Suprapubic skin (tissue), 4 donors: ENCODE measurements around the gene EIPR1. TPM values are rescaled to one million over a fixed set of nuclear protein-coding genes. Genes with fewer than 3 reads are reported as not detected.

Source experiments
- DNase-seq, 2 donors: peaks; one replicate each; pipeline ENCODE4 v3.0.0-alpha.2; 2019; ENCODE audit warnings: low spot score in 2 of 2
- H3K27ac ChIP-seq: fragments of 200-600 bp; sonication (generic); one replicate; pipeline ENCODE4 v1.5.1; 2019
- H3K27me3 ChIP-seq: fragments of 200-600 bp; sonication (generic); one replicate; pipeline ENCODE4 v1.5.1; 2019
- H3K36me3 ChIP-seq: fragments of 200-600 bp; sonication (generic); one replicate; pipeline ENCODE4 v1.5.1; 2019
- H3K4me1 ChIP-seq: fragments of 200-600 bp; sonication (generic); one replicate; pipeline ENCODE4 v1.5.1; 2019
- H3K4me3 ChIP-seq: fragments of 200-600 bp; sonication (generic); one replicate; pipeline ENCODE4 v1.5.1; 2019; ENCODE audit warnings: mild to moderate bottlenecking
- H3K9me3 ChIP-seq: fragments of 200-600 bp; sonication (generic); one replicate; pipeline ENCODE4 v1.5.1; 2019
- EP300 ChIP-seq: sonication (generic); formaldehyde crosslinking; IDR thresholded peaks from one replicate; pipeline ENCODE4 v1.6.1; 2017; ENCODE audit warnings: antibody characterized with exemption
- POLR2A ChIP-seq, 2 donors: fragments of 450-650 bp; IDR thresholded peaks; one replicate each; pipeline ENCODE4 v1.6.1; 2017; ENCODE audit warnings: antibody characterized with exemption in 2 of 2, mild to moderate bottlenecking in 2 of 2, moderate library complexity in 2 of 2
- POLR2AphosphoS5 ChIP-seq, 3 donors: sonication (generic); formaldehyde crosslinking; IDR thresholded peaks; one replicate each; pipeline ENCODE4 v1.6.1; 2017; ENCODE audit warnings: antibody characterized with exemption in 3 of 3
- WGBS: methylation state at CpG from one replicate; pipeline ENCODE4 v1.1.5; 2018; 5-methylcytosine and 5-hydroxymethylcytosine counted together
- total RNA-seq, 4 donors: library from RNA; depleted of rRNA; stranded (reverse); fragments of >200 nt; gene quantifications; one replicate each; pipeline ENCODE4 v1.1.0, GENCODE V29; 2016
- TF ChIP-seq, protein P1 (sequence below), 2 donors: fragments of 200-600 bp in 1 of 2; fragments of 450-650 bp in 1 of 2; sonication (generic) in 1 of 2; IDR thresholded peaks; one replicate each; pipeline ENCODE4 v1.5.1; 2016 to 2019; ENCODE audit warnings: antibody characterized with exemption in 2 of 2, mild to moderate bottlenecking in 1 of 2, moderate library complexity in 1 of 2

The EIPR1 gene
- total RNA-seq, 4 donors from 2014 or later = 29.0 to 37.5 (median 30.7) TPM

DNA sequence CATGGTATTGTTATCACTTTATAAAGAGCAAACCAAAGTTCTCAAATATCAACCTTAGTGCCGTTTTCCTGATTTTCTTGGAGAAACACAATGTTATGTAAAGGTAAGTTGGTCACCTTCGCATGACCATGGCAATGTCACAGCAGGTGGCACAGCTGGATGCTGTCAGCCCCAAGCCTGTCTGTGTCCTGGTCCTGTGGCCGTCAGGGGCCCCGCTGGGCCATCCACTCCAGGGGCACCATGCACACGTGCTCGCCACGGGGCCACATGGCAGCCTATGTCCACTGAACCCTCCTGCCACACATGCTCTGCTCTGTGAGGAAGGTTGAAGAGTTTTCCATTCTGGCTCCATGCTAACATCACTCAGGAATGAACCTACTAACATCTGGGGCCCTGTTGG lies 85.9 kb downstream of the EIPR1 start:
- H3K36me3 ChIP-seq = no peaks in the 10 kb centered on the region
- H3K27me3 ChIP-seq = no peaks in the 10 kb centered on the region
- no peaks in the 10 kb centered on the region for H3K9me3 ChIP-seq
- DNase-seq = peak in 1 of 2 donors; percentile 24
- peaks cover under 1% of the 10 kb centered on the region for H3K4me1 ChIP-seq
- no peak overlapping the region for H3K4me3 ChIP-seq
- no peak overlapping the region for H3K27ac ChIP-seq
- no peak for TF ChIP-seq EP300
- no peak for TF ChIP-seq POLR2AphosphoS5 (IDR thresholded peaks at IDR 0.05)
- no peak for TF ChIP-seq POLR2A (IDR thresholded peaks at IDR 0.05)
- TF ChIP-seq, protein P1, sequence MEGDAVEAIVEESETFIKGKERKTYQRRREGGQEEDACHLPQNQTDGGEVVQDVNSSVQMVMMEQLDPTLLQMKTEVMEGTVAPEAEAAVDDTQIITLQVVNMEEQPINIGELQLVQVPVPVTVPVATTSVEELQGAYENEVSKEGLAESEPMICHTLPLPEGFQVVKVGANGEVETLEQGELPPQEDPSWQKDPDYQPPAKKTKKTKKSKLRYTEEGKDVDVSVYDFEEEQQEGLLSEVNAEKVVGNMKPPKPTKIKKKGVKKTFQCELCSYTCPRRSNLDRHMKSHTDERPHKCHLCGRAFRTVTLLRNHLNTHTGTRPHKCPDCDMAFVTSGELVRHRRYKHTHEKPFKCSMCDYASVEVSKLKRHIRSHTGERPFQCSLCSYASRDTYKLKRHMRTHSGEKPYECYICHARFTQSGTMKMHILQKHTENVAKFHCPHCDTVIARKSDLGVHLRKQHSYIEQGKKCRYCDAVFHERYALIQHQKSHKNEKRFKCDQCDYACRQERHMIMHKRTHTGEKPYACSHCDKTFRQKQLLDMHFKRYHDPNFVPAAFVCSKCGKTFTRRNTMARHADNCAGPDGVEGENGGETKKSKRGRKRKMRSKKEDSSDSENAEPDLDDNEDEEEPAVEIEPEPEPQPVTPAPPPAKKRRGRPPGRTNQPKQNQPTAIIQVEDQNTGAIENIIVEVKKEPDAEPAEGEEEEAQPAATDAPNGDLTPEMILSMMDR (IDR thresholded peaks at IDR 0.05) = no peak
- WGBS = 97% methylated on average over 7 of the region's 7 CpGs

DNA sequence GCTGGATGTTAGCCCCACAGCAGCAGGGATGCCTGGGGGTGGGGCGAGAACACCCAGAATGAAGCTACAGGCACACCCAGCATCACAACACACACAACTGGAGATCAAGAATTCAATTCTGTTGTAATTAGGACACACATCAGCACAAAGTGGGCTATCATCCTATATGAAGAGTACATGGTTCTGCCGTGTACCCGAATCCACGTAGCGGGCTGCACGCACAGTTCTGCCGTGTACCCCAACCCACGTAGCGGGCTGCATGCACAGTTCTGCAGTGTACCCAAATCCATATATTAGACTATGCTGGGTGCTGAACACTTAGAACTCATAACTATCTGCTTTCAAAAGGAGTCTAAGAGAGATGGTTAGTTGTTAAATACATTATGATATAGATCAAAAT lies 86.5 kb downstream of the EIPR1 start:
- Histone ChIP-seq H3K27me3 (no peaks in the 10 kb centered on the region), H3K9me3 (no peaks in the 10 kb centered on the region), H3K36me3 (no peaks in the 10 kb centered on the region), H3K4me1 (peaks cover 7% of the 10 kb centered on the region), H3K27ac (no peak overlapping the region), H3K4me3 (no peak overlapping the region)
- no peak for TF ChIP-seq POLR2A (IDR thresholded peaks at IDR 0.05)
- TF ChIP-seq, protein P1 (IDR thresholded peaks at IDR 0.05) = no peak
- no peak for TF ChIP-seq EP300
- TF ChIP-seq POLR2AphosphoS5 (IDR thresholded peaks at IDR 0.05) = no peak
- WGBS = 96% methylated on average over 9 of the region's 9 CpGs
- no peak for DNase-seq

DNA sequence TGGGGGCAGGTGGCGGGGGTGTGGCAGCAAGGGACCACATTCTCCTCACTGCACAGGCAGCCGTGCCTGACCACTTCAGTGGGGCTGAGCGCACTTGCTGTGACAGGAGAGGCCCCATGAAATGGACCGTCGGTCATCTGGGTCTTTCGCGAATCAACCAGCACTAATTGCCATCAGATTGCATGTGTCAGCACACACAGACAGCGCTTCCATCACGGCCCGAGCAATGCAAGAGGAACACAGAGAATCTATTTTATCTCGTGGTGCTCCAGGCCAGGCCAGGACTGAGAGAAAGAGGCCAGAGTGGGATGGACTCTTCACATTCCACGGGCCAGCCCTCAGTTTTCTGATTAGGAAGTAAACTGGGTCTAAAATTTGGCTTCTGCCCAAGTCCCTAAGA lies 87.0 kb downstream of the EIPR1 start:
- no peaks in the 10 kb centered on the region for H3K9me3 ChIP-seq
- no peak overlapping the region for H3K27ac ChIP-seq
- WGBS = 95% methylated on average over 12 of the region's 12 CpGs
- H3K4me1 ChIP-seq = peaks cover 11% of the 10 kb centered on the region
- no peaks in the 10 kb centered on the region for H3K36me3 ChIP-seq
- no peak overlapping the region for H3K4me3 ChIP-seq
- no peaks in the 10 kb centered on the region for H3K27me3 ChIP-seq
- DNase-seq = peak; percentile 44 to 58
- TF ChIP-seq POLR2AphosphoS5 (IDR thresholded peaks at IDR 0.05) (no peak), POLR2A (IDR thresholded peaks at IDR 0.05) (no peak), EP300 (no peak)
- TF ChIP-seq, protein P1 (IDR thresholded peaks at IDR 0.05) = no peak

DNA sequence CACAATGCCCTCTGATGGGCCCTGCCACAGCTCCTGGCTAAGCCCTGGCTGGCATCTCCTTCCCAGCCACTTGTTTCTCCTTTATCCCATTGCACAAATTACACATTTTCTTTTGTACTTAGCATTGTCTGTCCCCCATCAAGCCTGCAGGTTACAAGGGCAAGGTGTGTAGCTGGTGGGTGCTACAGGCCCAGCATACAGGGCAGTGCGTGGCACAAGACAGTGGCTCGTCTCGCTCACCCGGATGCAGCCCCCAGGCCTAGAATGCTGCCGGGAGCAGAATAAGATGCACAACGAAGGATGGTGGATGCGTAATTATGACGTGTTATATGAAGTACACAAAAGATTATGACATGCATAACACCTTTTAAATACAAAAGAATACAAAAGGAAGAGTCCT lies 87.6 kb downstream of the EIPR1 start:
- H3K27ac ChIP-seq = no peak overlapping the region
- H3K36me3 ChIP-seq = no peaks in the 10 kb centered on the region
- TF ChIP-seq POLR2A (IDR thresholded peaks at IDR 0.05) (no peak), EP300 (no peak), POLR2AphosphoS5 (IDR thresholded peaks at IDR 0.05) (no peak)
- TF ChIP-seq, protein P1 (IDR thresholded peaks at IDR 0.05) = no peak
- no peaks in the 10 kb centered on the region for H3K9me3 ChIP-seq
- WGBS = 97% methylated on average over 8 of the region's 8 CpGs
- no peak for DNase-seq
- H3K4me3 ChIP-seq = no peak overlapping the region
- H3K27me3 ChIP-seq = no peaks in the 10 kb centered on the region
- peaks cover 11% of the 10 kb centered on the region for H3K4me1 ChIP-seq

DNA sequence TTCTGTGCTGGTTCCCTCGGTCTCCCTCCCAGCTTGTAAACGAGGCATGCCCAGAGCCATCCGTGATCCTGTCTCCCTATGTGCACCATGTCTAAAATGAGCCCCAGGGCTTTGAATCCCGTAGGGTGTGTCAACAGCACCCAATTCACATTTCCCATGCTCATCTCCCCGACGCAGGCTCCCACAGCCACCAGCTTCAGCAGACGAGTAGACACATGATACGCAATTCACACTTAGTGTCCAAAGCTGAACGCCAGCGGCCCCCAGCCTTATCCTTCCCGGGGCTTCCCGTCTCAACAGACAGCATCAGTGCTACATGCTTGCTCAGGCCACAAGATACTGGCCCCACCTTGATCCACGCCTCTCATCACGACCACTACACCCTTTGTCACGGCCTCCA lies 88.1 kb downstream of the EIPR1 start:
- Histone ChIP-seq H3K4me3 (no peak overlapping the region), H3K36me3 (no peaks in the 10 kb centered on the region), H3K4me1 (peaks cover 11% of the 10 kb centered on the region), H3K27ac (no peak overlapping the region), H3K27me3 (no peaks in the 10 kb centered on the region), H3K9me3 (no peaks in the 10 kb centered on the region)
- DNase-seq = peak; percentile 40 to 75
- 95% methylated on average over 15 of the region's 15 CpGs for WGBS
- TF ChIP-seq POLR2AphosphoS5 (IDR thresholded peaks at IDR 0.05) = no peak
- TF ChIP-seq POLR2A (IDR thresholded peaks at IDR 0.05) = no peak
- no peak for TF ChIP-seq EP300
- TF ChIP-seq, protein P1 (IDR thresholded peaks at IDR 0.05) = no peak
